ENCODE data around the gene ZNF365.
"Not testable (repeated sequence)": the region's sequence is repeated elsewhere in the genome, so short reads cannot be mapped to it uniquely, and the experiment has no call there.

Gene ZNF365

GRCh38 chr10:62390497-62391176, 16.5 kb downstream of the ZNF365 start:
- no peaks in the 10 kb centered on the region for H3K4me1 ChIP-seq (ENCODE audit: control insufficient read depth, insufficient read depth, low read length, poor library complexity, severe bottlenecking)
- WGBS, 2 experiments (ENCODE audit: insufficient coverage in 2 of 2): 100% methylated on average over 1 of the region's 2 CpGs; no CpG with 5 or more reads in 1 of the 2 experiments

DNA sequence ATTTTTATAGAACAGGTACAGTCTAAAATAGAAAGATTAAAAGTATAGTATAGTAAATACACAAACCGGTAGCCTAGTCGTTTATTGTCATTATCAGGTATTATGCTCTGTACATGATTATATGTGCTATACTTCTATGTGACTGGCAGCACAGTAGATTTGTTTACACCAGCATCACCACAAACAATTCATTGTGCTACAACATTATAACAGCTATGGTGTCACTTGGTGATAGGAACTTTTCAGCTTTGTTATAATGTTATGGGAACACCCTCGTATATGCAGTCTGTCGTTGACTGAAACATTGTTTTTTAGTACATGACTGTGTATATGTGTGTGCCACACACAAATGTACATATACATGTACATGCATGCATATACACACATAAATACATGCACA, 19.1 kb downstream of the ZNF365 start:
- Histone ChIP-seq H3K4me1 (ENCODE audit: control insufficient read depth, insufficient read depth, low read length, poor library complexity, severe bottlenecking) (no peaks in the 10 kb centered on the region), H3K9me3 (ENCODE audit: control insufficient read depth, low read length) (no peaks in the 10 kb centered on the region), H3K36me3 (ENCODE audit: control insufficient read depth, insufficient read depth, low read length) (no peaks in the 10 kb centered on the region), H3K27ac (ENCODE audit: low read depth, low read length, severe bottlenecking) (no peak overlapping the region), H3K4me3 (ENCODE audit: extremely low read depth, insufficient read depth, low read length, poor library complexity, severe bottlenecking) (no peak overlapping the region)
- WGBS, 2 experiments (ENCODE audit: insufficient coverage in 2 of 2): no CpG with 5 or more reads among the region's 4 CpGs

More at GRCh38 chr10:62390497-62391176, 16.5 kb downstream of the ZNF365 start:
- no peak overlapping the region for H3K27ac ChIP-seq (ENCODE audit: low read depth, low read length, severe bottlenecking)
- H3K4me3 ChIP-seq (ENCODE audit: extremely low read depth, insufficient read depth, low read length, poor library complexity, severe bottlenecking): no peak overlapping the region
- no peaks in the 10 kb centered on the region for H3K9me3 ChIP-seq (ENCODE audit: control insufficient read depth, low read length)
- no peaks in the 10 kb centered on the region for H3K36me3 ChIP-seq (ENCODE audit: control insufficient read depth, insufficient read depth, low read length)

DNA sequence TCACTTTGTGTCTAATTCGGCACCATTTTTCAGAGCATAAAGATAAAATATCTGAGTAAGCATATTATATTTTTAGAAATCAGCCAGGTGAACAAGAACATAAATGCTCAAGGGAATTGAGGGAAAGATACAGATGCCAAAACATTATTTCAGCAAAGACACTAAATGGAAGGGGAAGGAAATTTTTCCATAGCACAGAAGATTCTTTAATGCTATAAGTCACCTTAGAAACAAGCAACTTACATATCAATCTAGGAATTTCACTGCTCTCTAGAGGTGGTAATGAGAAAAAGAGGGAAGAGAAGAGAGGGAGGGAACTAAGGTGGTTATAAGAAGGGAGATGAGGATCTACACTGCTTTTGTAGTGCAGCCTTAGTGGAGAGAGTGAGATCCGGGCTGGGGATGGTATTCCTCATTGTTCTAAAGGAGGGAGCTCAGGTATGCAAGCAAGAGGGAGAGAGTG, 20.4 kb downstream of the ZNF365 start:
- Histone ChIP-seq H3K4me1 (ENCODE audit: control insufficient read depth, insufficient read depth, low read length, poor library complexity, severe bottlenecking) (no peaks in the 10 kb centered on the region), H3K4me3 (ENCODE audit: extremely low read depth, insufficient read depth, low read length, poor library complexity, severe bottlenecking) (no peak overlapping the region), H3K9me3 (ENCODE audit: control insufficient read depth, low read length) (no peaks in the 10 kb centered on the region), H3K27ac (ENCODE audit: low read depth, low read length, severe bottlenecking) (no peak overlapping the region), H3K36me3 (ENCODE audit: control insufficient read depth, insufficient read depth, low read length) (no peaks in the 10 kb centered on the region)
- WGBS, 2 experiments (ENCODE audit: insufficient coverage in 2 of 2): 33 to 38% methylated on average over 1 of the region's 2 CpGs

- H3K27ac ChIP-seq (ENCODE audit: low read depth, low read length, severe bottlenecking): no peak overlapping the region
- no peaks in the 10 kb centered on the region for H3K36me3 ChIP-seq (ENCODE audit: control insufficient read depth, insufficient read depth, low read length)
- H3K9me3 ChIP-seq (ENCODE audit: control insufficient read depth, low read length): no peaks in the 10 kb centered on the region
- no peaks in the 10 kb centered on the region for H3K4me1 ChIP-seq (ENCODE audit: control insufficient read depth, insufficient read depth, low read length, poor library complexity, severe bottlenecking)
- no CpG with 5 or more reads among the region's 1 CpG for WGBS, 2 experiments (ENCODE audit: insufficient coverage in 2 of 2)
- H3K4me3 ChIP-seq (ENCODE audit: extremely low read depth, insufficient read depth, low read length, poor library complexity, severe bottlenecking): no peak overlapping the region
Measured at GRCh38 chr10:62395892-62396291, 21.7 kb downstream of the ZNF365 start.

- Histone ChIP-seq H3K4me3 (ENCODE audit: extremely low read depth, insufficient read depth, low read length, poor library complexity, severe bottlenecking) (no peak overlapping the region), H3K4me1 (ENCODE audit: control insufficient read depth, insufficient read depth, low read length, poor library complexity, severe bottlenecking) (no peaks in the 10 kb centered on the region), H3K9me3 (ENCODE audit: control insufficient read depth, low read length) (no peaks in the 10 kb centered on the region), H3K27ac (ENCODE audit: low read depth, low read length, severe bottlenecking) (no peak overlapping the region), H3K36me3 (ENCODE audit: control insufficient read depth, insufficient read depth, low read length) (no peaks in the 10 kb centered on the region)
- 78 to 93% methylated on average over 3 of the region's 3 CpGs for WGBS, 2 experiments (ENCODE audit: insufficient coverage in 2 of 2)
Measured at GRCh38 chr10:62396864-62397263, 22.7 kb downstream of the ZNF365 start.

GRCh38 chr10:62399211-62399610, 25.0 kb downstream of the ZNF365 start:
- 57 to 92% methylated on average over 2 to 3 of the region's 5 CpGs for WGBS, 2 experiments (ENCODE audit: insufficient coverage in 2 of 2)
- no peaks in the 10 kb centered on the region for H3K9me3 ChIP-seq (ENCODE audit: control insufficient read depth, low read length)
- no peaks in the 10 kb centered on the region for H3K4me1 ChIP-seq (ENCODE audit: control insufficient read depth, insufficient read depth, low read length, poor library complexity, severe bottlenecking)
- no peak overlapping the region for H3K4me3 ChIP-seq (ENCODE audit: extremely low read depth, insufficient read depth, low read length, poor library complexity, severe bottlenecking)
- H3K36me3 ChIP-seq (ENCODE audit: control insufficient read depth, insufficient read depth, low read length): no peaks in the 10 kb centered on the region
- no peak overlapping the region for H3K27ac ChIP-seq (ENCODE audit: low read depth, low read length, severe bottlenecking)

DNA sequence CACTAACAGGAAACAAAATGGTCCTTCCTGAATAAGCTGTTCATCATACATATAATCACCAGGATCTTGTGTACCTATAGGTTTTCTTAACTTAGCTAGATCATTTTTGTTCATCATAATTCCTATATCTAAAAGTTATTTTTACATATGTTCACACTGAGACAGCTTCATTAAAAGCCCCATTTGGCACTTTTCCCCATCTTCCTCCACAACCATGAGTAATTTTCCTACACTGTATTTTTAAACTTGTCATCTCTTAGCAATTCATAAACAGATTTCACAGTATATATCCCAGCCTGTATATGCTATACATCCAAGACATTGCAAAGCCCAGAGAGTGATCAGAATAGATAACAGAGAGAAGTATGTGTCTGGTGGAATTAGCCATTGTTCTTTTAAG, 28.3 kb downstream of the ZNF365 start:
- H3K27ac ChIP-seq (ENCODE audit: low read depth, low read length, severe bottlenecking): no peak overlapping the region
- no peaks in the 10 kb centered on the region for H3K9me3 ChIP-seq (ENCODE audit: control insufficient read depth, low read length)
- no peaks in the 10 kb centered on the region for H3K36me3 ChIP-seq (ENCODE audit: control insufficient read depth, insufficient read depth, low read length)
- no peaks in the 10 kb centered on the region for H3K4me1 ChIP-seq (ENCODE audit: control insufficient read depth, insufficient read depth, low read length, poor library complexity, severe bottlenecking)
- no peak overlapping the region for H3K4me3 ChIP-seq (ENCODE audit: extremely low read depth, insufficient read depth, low read length, poor library complexity, severe bottlenecking)

- not testable (repeated sequence) for H3K9me3 ChIP-seq (ENCODE audit: control insufficient read depth, low read length); H3K27ac ChIP-seq (ENCODE audit: low read depth, low read length, severe bottlenecking); H3K4me1 ChIP-seq (ENCODE audit: control insufficient read depth, insufficient read depth, low read length, poor library complexity, severe bottlenecking); H3K36me3 ChIP-seq (ENCODE audit: control insufficient read depth, insufficient read depth, low read length); H3K4me3 ChIP-seq (ENCODE audit: extremely low read depth, insufficient read depth, low read length, poor library complexity, severe bottlenecking)
- 80% methylated on average over 1 of the region's 1 CpG; no CpG with 5 or more reads in 1 of the 2 experiments for WGBS, 2 experiments (ENCODE audit: insufficient coverage in 2 of 2)
Measured at GRCh38 chr10:62410528-62410927, 36.4 kb downstream of the ZNF365 start.

- H3K9me3 ChIP-seq (ENCODE audit: control insufficient read depth, low read length); H3K4me3 ChIP-seq (ENCODE audit: extremely low read depth, insufficient read depth, low read length, poor library complexity, severe bottlenecking); H3K27ac ChIP-seq (ENCODE audit: low read depth, low read length, severe bottlenecking); H3K4me1 ChIP-seq (ENCODE audit: control insufficient read depth, insufficient read depth, low read length, poor library complexity, severe bottlenecking); H3K36me3 ChIP-seq (ENCODE audit: control insufficient read depth, insufficient read depth, low read length): not testable (repeated sequence)
- 71 to 100% methylated on average over 1 of the region's 1 CpG for WGBS, 2 experiments (ENCODE audit: insufficient coverage in 2 of 2)
Measured at GRCh38 chr10:62410934-62411333, 36.8 kb downstream of the ZNF365 start.

GRCh38 chr10:62413048-62413447, 38.9 kb downstream of the ZNF365 start:
- no peak overlapping the region for H3K4me3 ChIP-seq (ENCODE audit: extremely low read depth, insufficient read depth, low read length, poor library complexity, severe bottlenecking)
- H3K27ac ChIP-seq (ENCODE audit: low read depth, low read length, severe bottlenecking): no peak overlapping the region
- no CpG with 5 or more reads among the region's 5 CpGs for WGBS, 2 experiments (ENCODE audit: insufficient coverage in 2 of 2)
- peaks cover 5% of the 10 kb centered on the region for H3K9me3 ChIP-seq (ENCODE audit: control insufficient read depth, low read length)
- no peaks in the 10 kb centered on the region for H3K36me3 ChIP-seq (ENCODE audit: control insufficient read depth, insufficient read depth, low read length)
- no peaks in the 10 kb centered on the region for H3K4me1 ChIP-seq (ENCODE audit: control insufficient read depth, insufficient read depth, low read length, poor library complexity, severe bottlenecking)

- Histone ChIP-seq H3K4me1 (ENCODE audit: control insufficient read depth, insufficient read depth, low read length, poor library complexity, severe bottlenecking) (no peaks in the 10 kb centered on the region), H3K9me3 (ENCODE audit: control insufficient read depth, low read length) (peaks cover 5% of the 10 kb centered on the region), H3K27ac (ENCODE audit: low read depth, low read length, severe bottlenecking) (no peak overlapping the region), H3K36me3 (ENCODE audit: control insufficient read depth, insufficient read depth, low read length) (no peaks in the 10 kb centered on the region), H3K4me3 (ENCODE audit: extremely low read depth, insufficient read depth, low read length, poor library complexity, severe bottlenecking) (no peak overlapping the region)
- WGBS, 2 experiments (ENCODE audit: insufficient coverage in 2 of 2): 69 to 83% methylated on average over 1 to 2 of the region's 2 CpGs
Measured at GRCh38 chr10:62413652-62414051, 39.5 kb downstream of the ZNF365 start.

Measured in mesodermal cell (in vitro differentiated cells).